Measurements from ENCODE around the gene DUSP5. TPM values are rescaled to one million over a fixed set of nuclear protein-coding genes. Genes with fewer than 3 reads are reported as not detected.
A peak's percentile ranks its signal among the peaks of the same experiment; 100 is the strongest.
"Not testable (repeated sequence)": the region's sequence is repeated elsewhere in the genome, so short reads cannot be mapped to it uniquely, and the experiment has no call there.

DUSP5 gene
- total RNA-seq, 1 experiment from 2014 or later: 89.2 TPM

DNA sequence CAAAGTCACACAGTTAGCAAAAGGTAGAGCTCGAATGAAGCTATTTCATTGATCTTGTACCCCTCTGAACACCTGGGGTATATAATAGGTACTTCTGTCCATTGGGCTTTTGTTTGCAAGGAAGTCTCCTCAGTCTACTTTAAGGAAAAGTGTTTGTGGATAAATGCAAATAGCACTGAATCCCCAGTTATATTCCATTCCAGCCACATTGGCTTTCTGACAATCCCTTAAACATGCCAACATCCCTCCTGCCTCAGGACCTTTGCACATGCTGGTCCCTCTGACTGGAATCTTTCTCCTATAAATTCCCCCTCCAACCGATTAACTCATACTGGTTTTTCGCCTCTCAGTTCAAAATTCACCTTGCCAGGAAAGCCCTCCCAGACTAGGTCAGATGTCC is 17.1 kb downstream of the DUSP5 start:
- no peak for DNase-seq (ENCODE audit: low read depth)

DNA sequence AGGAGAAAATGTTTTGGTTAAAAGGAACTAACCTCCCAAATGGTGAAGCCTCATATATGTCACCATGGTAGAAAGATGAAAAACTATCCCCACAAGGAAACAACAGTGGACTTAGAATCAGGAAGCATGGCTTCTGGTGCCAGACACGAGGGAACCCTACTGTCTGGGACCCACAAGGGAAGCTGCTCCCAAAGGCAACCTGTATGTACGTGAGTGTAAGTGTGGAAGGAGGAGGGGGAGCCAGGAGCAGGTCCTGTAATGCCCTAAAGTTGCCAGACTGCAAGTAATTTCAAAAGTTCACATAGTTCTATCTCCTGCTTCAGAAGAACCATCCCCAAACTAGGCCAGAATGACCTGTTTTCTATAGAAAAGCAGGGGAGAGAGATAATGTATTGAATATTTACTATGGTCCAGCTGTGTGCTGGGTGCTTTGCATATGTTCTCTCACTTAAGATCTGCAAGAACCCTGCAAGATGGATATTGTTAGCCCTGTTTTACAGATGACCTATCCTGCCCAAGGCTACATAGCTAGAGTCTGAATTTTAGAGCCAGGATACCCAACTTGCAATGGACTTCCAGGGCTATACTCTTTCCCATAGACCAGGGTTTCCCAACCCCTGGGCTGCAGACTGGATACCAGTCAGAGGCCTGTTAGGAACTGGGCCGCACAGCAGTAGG is 19.2 kb downstream of the DUSP5 start:
- DNase-seq (ENCODE audit: low read depth): no peak

- peak; percentile 74 for DNase-seq (ENCODE audit: low read depth)
These were observed 24.8 kb downstream of the DUSP5 start for GRCh38 chr10:110522365-110522988.

GRCh38 chr10:110523736-110524135 is 26.0 kb downstream of the DUSP5 start:
- DNase-seq (ENCODE audit: low read depth): no peak

DNA sequence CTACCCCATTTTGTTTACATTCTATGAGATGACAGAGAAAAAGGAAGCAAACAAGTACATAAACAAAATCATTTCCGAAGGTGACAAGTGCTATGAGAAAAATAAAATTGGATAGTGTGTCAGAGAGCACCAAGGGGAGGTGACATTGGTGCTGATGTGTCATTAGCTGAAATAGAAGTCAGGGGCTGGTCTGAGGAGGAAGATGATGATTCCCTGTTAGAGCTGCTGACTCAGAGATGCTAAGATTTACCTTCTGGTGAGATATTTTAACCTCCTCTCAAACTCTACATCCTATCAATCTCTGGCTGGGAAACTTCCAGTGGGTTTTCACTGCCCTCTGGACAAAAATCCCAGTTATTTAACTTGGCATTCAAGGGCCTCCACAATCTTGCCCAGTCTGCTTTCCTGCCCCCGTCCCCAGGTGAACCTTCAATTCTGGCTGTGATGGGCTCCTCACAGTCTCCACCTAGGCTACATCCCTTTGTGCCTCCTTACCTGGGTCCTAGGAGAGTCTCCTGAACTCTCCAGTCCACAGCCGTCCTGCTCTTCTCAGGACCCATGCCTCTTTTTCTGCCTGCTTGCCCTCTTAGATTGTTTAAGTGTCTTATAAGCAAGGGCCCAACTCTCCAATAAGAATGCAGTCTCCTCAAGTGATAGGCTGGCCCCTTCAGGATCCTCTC is 26.6 kb downstream of the DUSP5 start:
- DNase-seq (ENCODE audit: low read depth): peak; percentile 68

DNA sequence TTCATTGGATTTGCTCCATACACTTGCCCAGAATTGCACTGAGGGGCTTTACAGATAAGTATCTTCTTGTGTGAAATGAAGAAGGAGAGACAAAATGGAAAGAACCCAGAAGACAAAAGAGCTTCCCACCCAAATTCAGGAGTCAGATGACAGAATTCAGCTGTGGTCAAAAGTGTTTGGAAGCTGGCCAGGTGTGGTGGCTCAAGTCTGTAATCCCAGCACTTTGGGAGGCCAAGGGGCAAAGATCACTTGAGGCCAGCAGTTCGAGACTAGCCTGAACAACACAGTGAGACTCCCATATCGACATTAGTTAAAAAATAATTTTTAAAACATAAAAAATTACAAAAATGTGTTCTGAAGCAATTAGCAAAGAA is 27.1 kb downstream of the DUSP5 start:
- DNase-seq (ENCODE audit: low read depth): no peak

DNA sequence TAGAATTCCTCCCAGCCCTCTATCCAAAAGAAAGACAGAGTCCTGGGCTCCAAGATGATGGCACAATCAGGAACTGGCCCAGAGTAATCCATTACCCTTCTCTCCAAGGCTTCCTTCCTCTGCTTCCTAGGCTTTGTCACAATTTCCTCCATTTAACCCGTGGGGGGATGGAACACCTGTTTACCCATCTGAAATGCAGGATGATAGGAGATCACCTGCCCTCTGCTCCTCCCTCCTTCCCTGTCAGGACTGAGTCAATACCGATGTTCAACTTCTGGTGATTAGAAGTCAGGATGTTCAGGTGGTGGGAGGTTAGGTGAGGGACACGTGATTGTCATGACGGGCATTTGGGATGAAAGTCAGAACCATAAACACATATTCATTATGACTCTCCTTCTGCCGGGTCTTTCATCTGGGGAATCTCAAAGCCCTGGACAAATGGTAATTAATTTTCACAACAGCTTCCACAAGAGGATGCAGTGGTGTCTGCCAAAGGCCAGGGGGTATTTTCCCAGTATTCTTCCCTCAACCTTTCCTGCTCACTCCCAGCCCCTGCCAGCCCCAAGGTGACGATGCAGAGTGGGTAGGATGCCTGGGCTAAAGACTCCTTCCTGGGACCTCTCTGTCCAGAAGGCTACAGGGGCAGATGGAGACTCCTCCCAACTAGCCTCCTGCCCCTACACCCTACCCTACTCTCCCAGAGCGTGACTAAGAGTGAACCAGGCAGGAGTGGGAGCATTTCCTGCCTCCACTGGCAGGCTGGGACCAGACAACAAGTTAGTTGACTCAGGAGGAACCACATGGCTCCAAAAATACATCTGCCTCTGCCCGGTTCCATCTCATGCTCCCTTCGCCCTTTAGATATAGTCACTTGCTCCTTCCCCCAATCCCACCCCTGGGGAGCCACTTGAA is 27.9 kb downstream of the DUSP5 start:
- peak; percentile 90 for DNase-seq (ENCODE audit: low read depth)

GRCh38 chr10:110527731-110528171 is 30.0 kb downstream of the DUSP5 start:
- peak; percentile 82 for DNase-seq (ENCODE audit: low read depth)

- DNase-seq (ENCODE audit: low read depth): peak; percentile 31
These were observed 30.7 kb downstream of the DUSP5 start for GRCh38 chr10:110528224-110528996.

GRCh38 chr10:110528997-110529524 is 31.4 kb downstream of the DUSP5 start:
- DNase-seq (ENCODE audit: low read depth): peak; percentile 67

DNA sequence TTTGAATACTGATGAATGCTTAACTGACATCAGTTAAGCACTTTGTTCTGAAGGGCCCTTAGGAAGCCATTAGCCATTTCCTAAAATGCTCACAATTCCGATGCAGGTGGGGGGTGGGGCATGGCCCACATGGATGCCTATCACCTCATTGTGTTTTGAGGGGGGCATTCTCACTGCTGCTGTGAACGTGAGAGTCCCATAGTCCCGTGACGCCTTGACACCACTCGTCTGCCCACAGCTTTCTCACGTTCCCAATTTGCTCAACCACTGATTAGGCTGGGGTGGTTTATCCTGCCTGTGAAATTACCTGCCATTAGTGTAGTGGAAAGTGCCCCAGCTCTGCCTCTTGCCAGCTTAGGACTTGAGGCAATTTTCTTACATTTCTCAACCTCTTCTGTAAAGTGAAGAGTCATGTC is 31.9 kb downstream of the DUSP5 start:
- no peak for DNase-seq (ENCODE audit: low read depth)

DNA sequence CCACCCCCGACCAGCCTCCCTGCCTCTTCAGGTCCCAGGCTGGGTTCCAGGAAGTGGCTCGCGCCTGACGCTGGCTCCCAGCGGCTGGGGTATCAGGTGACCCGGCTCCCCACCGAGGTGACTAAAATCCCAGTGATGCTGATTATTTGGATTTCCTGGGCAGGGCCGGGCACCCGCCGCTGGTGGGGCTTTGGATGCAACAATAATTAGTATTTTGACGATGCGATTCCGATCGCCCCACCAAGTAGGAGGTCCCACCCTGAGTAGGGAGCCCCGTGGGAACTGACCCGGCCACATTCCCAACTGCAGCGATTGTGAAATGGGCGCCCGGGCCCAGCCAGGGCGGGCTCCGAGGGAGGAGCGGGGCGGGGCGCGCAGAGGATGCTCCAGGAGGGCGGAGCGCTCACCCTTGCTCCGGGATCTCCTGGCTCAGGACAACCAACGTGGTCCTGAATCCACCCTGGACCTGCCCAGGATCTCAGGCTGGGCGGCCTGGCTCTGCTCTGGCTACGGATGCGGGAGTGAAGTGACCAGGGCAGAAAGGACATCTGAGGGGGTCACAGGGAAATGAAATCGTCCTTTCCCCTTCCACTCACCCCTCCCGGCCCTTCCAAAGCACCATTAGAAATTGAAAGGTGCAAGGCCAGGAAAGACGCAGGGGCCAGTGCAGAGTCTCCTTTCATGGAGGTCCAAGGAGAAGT is 32.6 kb downstream of the DUSP5 start:
- DNase-seq (ENCODE audit: low read depth): peak; percentile 87

DNA sequence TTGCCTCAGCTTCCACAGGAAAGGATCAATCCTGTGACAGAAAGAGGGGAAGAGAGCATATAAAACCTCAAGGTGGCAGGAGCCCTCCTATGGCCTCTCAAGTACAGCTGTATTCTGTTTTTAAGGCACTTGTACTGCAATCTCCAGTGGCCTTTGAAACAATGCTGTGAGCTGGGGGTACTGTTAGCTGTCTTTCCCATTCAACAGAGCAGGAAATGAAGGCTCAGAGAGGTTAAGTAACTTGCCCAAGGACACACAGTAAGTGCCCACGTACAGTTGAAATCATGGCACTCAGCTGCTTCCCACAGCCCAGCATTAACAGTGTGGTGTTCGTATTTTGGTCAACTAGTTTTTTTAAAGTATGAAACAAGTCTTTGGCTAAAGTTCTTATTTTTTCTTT is 34.0 kb downstream of the DUSP5 start:
- DNase-seq (ENCODE audit: low read depth): no peak

DNA sequence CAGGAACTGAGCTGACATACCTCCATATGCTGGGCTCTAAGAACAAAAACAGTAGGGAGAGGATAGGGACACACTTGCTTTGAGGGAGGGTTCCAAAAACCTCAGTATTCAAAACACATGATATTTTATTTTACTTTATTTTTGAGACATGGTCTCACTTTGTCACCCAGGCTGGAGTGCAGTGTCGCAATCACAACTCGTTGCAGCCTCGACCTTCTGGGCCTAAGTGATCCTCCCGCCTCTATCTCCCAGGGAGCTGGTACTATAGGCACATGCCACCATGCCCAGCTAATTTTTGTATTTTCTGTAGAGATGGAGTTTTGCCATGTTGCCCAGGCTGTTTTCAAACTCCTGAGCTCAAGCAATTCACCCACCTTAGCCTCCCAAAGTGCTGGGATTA is 34.9 kb downstream of the DUSP5 start:
- DNase-seq (ENCODE audit: low read depth): not testable (repeated sequence)

GRCh38 chr10:110533149-110533548 is 35.4 kb downstream of the DUSP5 start:
- no peak for DNase-seq (ENCODE audit: low read depth)

DNA sequence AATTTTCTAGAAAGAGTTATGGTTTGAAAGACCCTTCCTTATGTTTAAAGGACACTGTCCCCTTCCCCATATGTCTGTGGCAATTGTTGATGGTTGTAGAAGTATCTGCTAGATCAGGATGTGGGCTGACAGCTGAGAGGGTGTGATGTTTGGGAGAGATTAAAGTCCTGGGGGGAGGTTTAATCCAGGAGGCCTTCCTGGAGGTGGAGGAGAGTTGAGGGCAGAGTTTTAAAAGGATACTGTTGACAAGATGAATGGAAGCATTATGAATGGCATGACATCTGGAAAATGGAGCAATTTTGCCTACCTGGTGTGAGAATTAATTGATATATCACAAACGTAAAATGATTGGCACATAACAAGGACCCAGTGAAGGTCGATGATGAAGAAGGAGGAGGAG is 36.9 kb downstream of the DUSP5 start:
- DNase-seq (ENCODE audit: low read depth): no peak

GRCh38 chr10:110535958-110536891 is 38.5 kb downstream of the DUSP5 start:
- DNase-seq (ENCODE audit: low read depth): peak; percentile 96

- no peak for DNase-seq (ENCODE audit: low read depth)
These were observed 41.4 kb downstream of the DUSP5 start for GRCh38 chr10:110539091-110539490.

DNA sequence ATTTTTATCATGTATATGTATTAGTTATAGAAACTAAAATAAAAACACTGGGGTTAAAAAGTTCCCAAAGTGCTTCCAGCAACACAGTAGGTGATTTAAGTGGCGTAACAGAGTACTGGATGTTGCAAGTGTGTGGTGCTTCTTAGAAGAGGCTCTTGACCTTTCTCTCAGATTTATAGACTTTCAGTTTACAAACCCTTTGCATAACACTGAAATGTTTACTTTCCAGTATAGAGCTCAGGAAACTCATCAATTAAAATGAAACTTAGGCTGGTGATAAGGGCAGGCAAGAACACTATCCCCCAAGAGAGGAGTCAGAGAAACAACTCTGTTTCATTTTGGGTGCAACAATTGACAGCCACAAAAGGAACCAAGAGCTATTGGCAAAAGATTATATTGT is 42.3 kb downstream of the DUSP5 start:
- DNase-seq (ENCODE audit: low read depth): no peak
